AG08396 (cell line): ENCODE measurements around the gene WNK1.
A peak's percentile ranks its signal among the peaks of the same experiment; 100 is the strongest.

Experiments
- DNase-seq: peaks from one replicate; pipeline ENCODE4 v3.0.0; 2012; ENCODE audit warnings: low spot score, mixed read lengths

Gene WNK1

GRCh38 chr12:863285-863684 is 110.9 kb downstream of the WNK1 start:
- DNase-seq, result no peak

GRCh38 chr12:865614-866013 is 113.2 kb downstream of the WNK1 start:
- DNase-seq, result no peak

- no peak for DNase-seq
These were observed 115.5 kb downstream of the WNK1 start for GRCh38 chr12:867905-868304.

GRCh38 chr12:868722-869121 is 116.3 kb downstream of the WNK1 start:
- no peak for DNase-seq

- DNase-seq, result no peak
These were observed 118.0 kb downstream of the WNK1 start for GRCh38 chr12:870378-870777.

- DNase-seq, result no peak
These were observed 121.6 kb downstream of the WNK1 start for GRCh38 chr12:873954-874353.

- DNase-seq, result peak; percentile 16
These were observed 127.3 kb downstream of the WNK1 start for GRCh38 chr12:879641-880040.

GRCh38 chr12:880656-881055 is 128.3 kb downstream of the WNK1 start:
- DNase-seq, result no peak

GRCh38 chr12:884746-885414 is 132.5 kb downstream of the WNK1 start:
- no peak for DNase-seq

- no peak for DNase-seq
These were observed 133.3 kb downstream of the WNK1 start for GRCh38 chr12:885701-886100.

- DNase-seq, result no peak
These were observed 133.8 kb downstream of the WNK1 start for GRCh38 chr12:886206-886605.

GRCh38 chr12:894226-894625 is 141.8 kb downstream of the WNK1 start:
- DNase-seq, result no peak

GRCh38 chr12:896031-896430 is 143.7 kb downstream of the WNK1 start:
- no peak for DNase-seq

GRCh38 chr12:897386-897785 is 145.0 kb downstream of the WNK1 start:
- no peak for DNase-seq

GRCh38 chr12:902581-902980 is 150.2 kb downstream of the WNK1 start:
- no peak for DNase-seq

GRCh38 chr12:903055-903454 is 150.7 kb downstream of the WNK1 start:
- no peak for DNase-seq

- no peak for DNase-seq
These were observed 151.6 kb downstream of the WNK1 start for GRCh38 chr12:904010-904414.

GRCh38 chr12:905261-906031 is 153.1 kb downstream of the WNK1 start:
- DNase-seq, result no peak

GRCh38 chr12:906062-906585 is 153.7 kb downstream of the WNK1 start:
- DNase-seq, result no peak

- DNase-seq, result no peak
These were observed 155.2 kb downstream of the WNK1 start for GRCh38 chr12:907413-908185.

GRCh38 chr12:909861-910260 is 157.5 kb downstream of the WNK1 start:
- DNase-seq, result no peak

GRCh38 chr12:910416-910815 is 158.0 kb downstream of the WNK1 start:
- DNase-seq, result no peak
